OCI-LY1 (cell line): ENCODE data around the gene CHRNG.

Source experiments
- EZH2 ChIP-seq: fragments of 200-600 bp; sonication (generic), shearing (Covaris generic); IDR thresholded peaks from 2 replicates; pipeline ENCODE4 v1.8.0; 2017; ENCODE audit warnings: borderline replicate concordance, mixed run types, mild to moderate bottlenecking, antibody characterized with exemption, low read length, moderate library complexity, mixed read lengths
- TF ChIP-seq, protein P1 (sequence below): fragments of 200-600 bp; sonication (generic), shearing (Covaris generic); IDR thresholded peaks from 2 replicates; pipeline ENCODE4 v1.5.1; 2017; ENCODE audit warnings: mild to moderate bottlenecking, antibody characterized with exemption, low read length, moderate library complexity, mixed read lengths

DNA sequence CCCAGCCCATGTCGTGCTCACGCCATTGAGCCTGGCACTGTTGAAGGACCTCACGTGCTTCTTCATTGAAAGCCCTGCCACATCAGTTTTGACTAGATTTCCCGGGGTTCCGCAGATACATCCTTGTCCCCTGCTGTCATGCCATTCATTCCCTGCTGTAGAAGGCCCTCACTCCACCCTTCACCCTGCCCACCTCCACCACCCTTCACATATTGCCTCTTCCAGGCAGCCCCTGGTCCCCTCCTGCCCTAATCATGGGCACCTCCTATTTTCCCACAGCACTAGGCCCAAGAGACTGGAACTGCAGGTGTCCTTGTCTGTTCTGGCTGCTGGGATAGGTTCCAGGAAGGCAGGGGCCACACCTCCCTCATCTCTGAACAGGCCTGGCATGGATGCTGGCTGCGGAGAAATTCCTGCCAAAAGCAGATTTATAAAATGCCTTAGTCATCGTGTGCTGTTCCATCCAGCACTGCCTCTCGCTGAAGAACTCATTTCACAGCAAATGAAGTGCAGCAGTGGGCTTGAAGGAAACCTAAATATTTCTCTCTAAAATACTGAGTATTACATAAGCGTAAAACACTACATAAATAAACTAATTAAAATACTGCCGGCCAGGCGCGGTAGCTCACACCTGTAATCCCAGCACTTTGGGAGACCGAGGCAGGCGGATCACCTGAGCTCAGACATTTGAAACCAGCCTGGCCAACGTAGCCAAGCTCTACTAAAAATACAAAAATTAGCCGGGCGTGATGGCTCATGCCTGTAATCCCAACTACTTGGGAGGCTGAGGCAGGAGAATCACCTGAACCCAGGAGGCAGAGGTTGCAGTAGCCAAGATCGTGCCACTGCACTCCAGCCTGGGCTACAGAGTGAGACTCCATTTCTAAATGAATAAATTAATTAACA, 49.4 kb downstream of the CHRNG start:
- TF ChIP-seq, protein P1, sequence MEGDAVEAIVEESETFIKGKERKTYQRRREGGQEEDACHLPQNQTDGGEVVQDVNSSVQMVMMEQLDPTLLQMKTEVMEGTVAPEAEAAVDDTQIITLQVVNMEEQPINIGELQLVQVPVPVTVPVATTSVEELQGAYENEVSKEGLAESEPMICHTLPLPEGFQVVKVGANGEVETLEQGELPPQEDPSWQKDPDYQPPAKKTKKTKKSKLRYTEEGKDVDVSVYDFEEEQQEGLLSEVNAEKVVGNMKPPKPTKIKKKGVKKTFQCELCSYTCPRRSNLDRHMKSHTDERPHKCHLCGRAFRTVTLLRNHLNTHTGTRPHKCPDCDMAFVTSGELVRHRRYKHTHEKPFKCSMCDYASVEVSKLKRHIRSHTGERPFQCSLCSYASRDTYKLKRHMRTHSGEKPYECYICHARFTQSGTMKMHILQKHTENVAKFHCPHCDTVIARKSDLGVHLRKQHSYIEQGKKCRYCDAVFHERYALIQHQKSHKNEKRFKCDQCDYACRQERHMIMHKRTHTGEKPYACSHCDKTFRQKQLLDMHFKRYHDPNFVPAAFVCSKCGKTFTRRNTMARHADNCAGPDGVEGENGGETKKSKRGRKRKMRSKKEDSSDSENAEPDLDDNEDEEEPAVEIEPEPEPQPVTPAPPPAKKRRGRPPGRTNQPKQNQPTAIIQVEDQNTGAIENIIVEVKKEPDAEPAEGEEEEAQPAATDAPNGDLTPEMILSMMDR: no peak
- TF ChIP-seq EZH2: no peak
